K562 treated with DMSO at 1 percent for 4 hours (cell line): ENCODE results near the gene TMEM220. TPM values are rescaled to one million over a fixed set of nuclear protein-coding genes. Genes with fewer than 3 reads are reported as not detected.

Source experiments
- total RNA-seq: library from RNA; unstranded; fragments of 300-600 nt; gene quantifications from 2 replicates; pipeline ENCODE4 v1.2.3, GENCODE V29; 2022; ENCODE audit not compliant: insufficient read depth

TMEM220 gene
- total RNA-seq, result not detected in 2 replicates

GRCh38 chr17:10729334-10730193, at the start of gene TMEM220:
TSS of gene TMEM220 (minus strand) at chr17:10730023. CDS start at chr17:10729851, 172 bp downstream.

GRCh38 chr17:10697092-10698081, 32.4 kb downstream of the TMEM220 start, which contains the start of the genes ADPRM and SCO1:
TSS of gene ADPRM (plus strand) at chr17:10697594. CDS start at chr17:10704927, 7,333 bp downstream.
TSS of gene SCO1 (minus strand) at chr17:10697533. CDS start at chr17:10697507, 26 bp downstream.

Other genes with a start within 250 kb of the TMEM220 start
- gene MYH1, start 211.5 kb downstream of the TMEM220 start, total RNA-seq, result not detected in 2 replicates
- not detected in 2 replicates for gene MYH2, start 180.4 kb downstream of the TMEM220 start, total RNA-seq
- 0.19 and 0.33 TPM in 2 replicates for gene MYH3, start 72.7 kb downstream of the TMEM220 start, total RNA-seq
- gene SCO1, start 32.5 kb downstream of the TMEM220 start, total RNA-seq, result 2.7 and 5.4 TPM in 2 replicates
- 7.6 and 7.8 TPM in 2 replicates for gene ADPRM, start 32.4 kb downstream of the TMEM220 start, total RNA-seq
- gene TMEM238L, start 74.1 kb upstream of the TMEM220 start, total RNA-seq, result not detected in 2 replicates
- not detected in 2 replicates for gene PIRT, start 108.1 kb upstream of the TMEM220 start, total RNA-seq